Activated naive CD4-positive, alpha-beta T cell treated with anti-CD3 and anti-CD28 coated beads, Interleukin-2, amount 50 U/mL, for 16 hours (primary cell): ENCODE measurements around the gene TRIM33.
"Not testable (repeated sequence)": the region's sequence is repeated elsewhere in the genome, so short reads cannot be mapped to it uniquely, and the experiment has no call there.

Experiments
- DNase-seq: peaks from one replicate; pipeline ENCODE4 v3.0.0-alpha.2; 2020

Gene TRIM33

GRCh38 chr1:114462341-114462740, 48.7 kb downstream of the TRIM33 start:
- DNase-seq, result no peak

GRCh38 chr1:114458237-114458777, 52.7 kb downstream of the TRIM33 start:
- DNase-seq, result no peak

DNA sequence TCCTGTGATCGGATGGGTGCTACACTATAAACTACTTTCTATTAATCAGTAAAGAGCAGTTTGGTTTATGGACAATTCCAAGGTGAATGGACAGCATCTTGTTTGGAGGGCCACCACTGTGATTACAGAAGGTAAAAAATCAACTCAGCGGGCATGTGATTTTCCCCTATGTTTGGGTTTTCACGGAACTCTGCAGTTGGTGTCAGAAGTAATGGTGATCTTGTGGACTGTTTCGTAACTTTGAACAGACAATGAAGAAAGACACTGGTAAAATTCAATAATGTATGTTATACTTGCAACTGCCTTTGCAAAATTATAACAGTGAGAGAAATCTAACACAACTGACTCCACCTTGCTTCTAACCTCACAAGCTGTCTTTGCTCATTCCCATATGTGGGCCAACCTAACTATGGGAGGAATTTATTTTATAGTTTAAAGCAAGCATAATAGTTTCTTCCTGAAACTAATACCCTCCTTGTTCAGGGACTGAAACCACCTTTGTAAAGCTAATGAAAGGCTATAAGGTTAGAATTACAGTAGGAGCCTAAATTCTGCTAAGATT, 53.2 kb downstream of the TRIM33 start:
- no peak for DNase-seq

DNA sequence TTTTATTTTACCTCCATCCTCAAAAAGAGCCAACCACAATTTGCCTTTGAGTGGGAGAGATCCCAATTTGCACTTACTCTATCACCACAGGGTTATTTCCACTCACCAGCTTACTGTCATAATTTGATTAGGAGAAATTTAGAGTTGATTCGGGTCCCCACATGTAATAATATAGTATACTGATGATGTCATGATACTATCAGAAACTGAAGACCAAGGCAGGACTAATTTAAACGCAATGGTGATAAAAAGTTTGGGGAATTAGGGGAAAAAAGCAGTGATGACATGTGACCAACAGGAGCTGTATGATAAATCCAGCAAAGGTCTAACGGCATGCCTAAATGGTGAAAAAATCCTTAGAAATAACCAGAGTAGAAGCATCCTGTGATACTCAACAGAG, 54.4 kb downstream of the TRIM33 start:
- DNase-seq, result no peak

GRCh38 chr1:114455102-114455785, 55.8 kb downstream of the TRIM33 start:
- DNase-seq, result no peak

DNA sequence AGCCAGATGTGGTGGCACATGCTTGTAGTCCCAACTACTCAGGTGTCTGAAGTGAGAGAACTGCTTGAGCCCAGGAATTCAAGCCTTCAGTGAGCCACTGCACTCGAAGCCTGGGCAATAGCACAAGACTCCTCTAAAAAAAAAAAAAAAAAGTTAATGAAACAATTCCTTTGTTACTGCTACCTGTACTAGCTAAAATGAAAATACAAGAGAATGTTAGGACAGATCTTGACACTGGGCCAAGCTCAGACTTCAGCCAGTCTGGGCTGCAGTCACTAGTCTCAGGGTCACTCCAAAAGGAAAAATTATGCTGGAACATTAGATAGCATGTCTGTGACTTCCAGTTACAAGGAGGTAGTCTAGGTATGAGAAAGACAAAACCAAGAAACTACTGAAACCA, 56.5 kb downstream of the TRIM33 start:
- DNase-seq, result no peak

GRCh38 chr1:114453361-114453784, 57.6 kb downstream of the TRIM33 start:
- DNase-seq, result no peak

- no peak for DNase-seq
Measured at GRCh38 chr1:114448370-114449036, 62.5 kb downstream of the TRIM33 start.

GRCh38 chr1:114446198-114446597, 64.8 kb downstream of the TRIM33 start:
- DNase-seq, result no peak

- not testable (repeated sequence) for DNase-seq
Measured at GRCh38 chr1:114443226-114443625, 67.8 kb downstream of the TRIM33 start.

- DNase-seq, result no peak
Measured at GRCh38 chr1:114441332-114441731, 69.7 kb downstream of the TRIM33 start.

DNA sequence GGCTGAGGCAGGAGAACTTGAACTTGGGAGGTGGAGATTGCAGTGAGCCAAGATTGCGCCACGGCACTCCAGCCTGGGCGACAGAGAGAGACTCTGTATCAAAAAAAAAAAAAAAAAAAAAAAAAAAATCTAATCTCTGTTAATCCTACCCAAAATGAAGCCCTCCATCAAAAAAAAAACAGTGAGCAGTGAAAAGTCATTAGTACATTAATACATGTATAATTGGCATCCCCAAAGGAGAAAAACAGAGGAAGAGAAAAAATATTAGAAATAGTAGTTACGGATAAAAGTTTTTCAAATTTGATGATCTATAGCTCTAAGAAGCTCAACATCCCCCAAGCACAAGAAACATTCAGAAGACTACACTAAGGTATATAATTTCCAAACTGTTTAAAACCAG, 71.6 kb downstream of the TRIM33 start:
- no peak for DNase-seq

GRCh38 chr1:114437812-114438211, 73.2 kb downstream of the TRIM33 start:
- no peak for DNase-seq

DNA sequence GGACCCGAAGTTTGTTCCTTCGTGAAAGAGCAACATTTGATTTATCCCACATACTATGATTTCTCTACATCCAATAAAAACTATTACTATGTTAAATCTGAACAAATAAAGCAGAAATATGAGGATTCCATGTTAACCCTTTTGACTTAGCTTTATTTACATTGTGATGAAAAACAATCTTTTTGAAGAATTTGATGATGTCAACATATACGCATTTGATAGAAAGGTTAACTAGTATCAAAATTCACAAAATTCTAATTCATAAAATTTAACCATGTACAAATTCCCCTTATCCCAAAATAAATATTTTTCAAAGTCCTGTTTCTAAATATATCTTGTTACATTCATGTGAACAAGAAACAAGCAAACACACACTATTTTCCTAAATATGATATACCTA, 74.2 kb downstream of the TRIM33 start:
- DNase-seq, result no peak

DNA sequence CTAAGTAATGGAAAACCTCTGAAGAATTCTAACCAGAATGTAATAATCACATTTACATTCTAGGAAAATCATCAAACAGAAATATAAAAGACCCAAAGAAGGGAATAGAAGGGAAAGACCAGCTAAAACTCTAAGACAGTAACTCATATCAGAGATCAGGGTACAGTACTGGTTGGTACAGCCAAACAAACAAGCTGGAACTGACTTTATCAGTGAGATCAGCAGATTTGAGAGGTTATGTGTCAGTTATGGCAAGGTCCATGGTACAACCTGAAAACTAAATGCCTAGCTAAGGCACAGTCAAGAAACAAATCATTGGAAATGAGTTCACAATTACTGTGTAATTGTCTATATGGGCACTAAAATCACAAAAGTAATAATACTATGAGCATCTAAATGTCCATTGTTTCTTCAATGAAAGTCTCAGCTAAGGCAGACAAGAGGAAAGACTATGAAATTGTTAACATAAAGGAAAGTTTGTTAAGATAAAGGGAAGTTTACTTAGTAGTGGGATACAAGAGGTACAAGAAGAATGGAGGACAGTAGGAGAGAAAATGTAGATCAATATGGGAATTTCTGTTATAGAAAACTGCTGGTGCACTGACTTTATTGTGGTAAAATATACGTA, 75.8 kb downstream of the TRIM33 start:
- DNase-seq, result no peak

GRCh38 chr1:114431026-114431425, 80.0 kb downstream of the TRIM33 start:
- no peak for DNase-seq

DNA sequence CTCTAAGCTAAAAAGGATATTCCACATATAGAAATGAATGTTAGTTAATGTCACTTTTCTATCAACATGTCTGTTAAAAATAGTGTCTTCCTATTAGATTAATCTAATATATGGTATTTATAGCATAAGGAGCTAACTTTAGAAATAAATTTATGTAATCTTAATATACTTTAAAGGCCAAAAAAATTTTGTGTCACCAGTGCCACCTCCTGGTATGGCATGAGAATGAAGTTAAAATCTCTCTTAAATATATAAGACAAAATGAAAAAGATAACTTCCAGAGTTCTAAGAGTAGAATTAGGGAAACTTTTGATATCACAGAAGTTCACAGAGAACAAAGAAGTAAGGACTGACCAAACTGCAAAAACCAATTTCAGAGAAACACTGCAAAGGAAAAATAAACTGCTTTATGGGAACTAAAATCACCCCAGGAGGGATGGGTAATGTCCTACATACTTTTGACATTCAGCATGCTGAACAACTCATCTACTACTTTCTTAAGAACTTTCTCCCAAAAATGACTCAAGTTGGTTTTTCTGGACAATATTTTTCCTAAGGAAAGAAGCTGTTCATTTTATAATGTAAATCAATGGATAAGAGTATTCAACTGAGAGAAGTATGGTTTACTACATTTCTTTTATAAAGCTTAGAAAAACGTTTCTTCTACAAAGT, 82.8 kb downstream of the TRIM33 start:
- no peak for DNase-seq

- no peak for DNase-seq
Measured at GRCh38 chr1:114427612-114428011, 83.4 kb downstream of the TRIM33 start.

DNA sequence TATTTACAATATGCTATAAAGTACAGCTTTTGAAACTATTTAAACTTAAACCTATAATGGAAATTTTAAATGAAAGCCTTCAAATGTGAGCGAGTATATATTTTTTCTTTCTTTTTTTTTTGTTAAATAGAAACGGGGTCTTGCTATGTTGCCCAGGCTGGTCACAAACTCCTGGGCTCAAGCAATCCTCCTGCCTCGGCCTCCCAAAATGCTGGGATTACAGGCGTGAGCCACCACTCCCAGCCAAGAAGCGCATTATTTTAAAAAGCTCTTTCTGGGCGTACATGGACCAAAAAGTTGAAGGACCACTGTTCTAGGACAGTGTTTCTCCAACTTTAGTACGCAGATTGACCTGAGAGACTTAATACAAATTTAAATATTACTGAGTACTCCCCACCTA, 87.5 kb downstream of the TRIM33 start:
- no peak for DNase-seq

GRCh38 chr1:114418948-114419347, 92.1 kb downstream of the TRIM33 start:
- not testable (repeated sequence) for DNase-seq

DNA sequence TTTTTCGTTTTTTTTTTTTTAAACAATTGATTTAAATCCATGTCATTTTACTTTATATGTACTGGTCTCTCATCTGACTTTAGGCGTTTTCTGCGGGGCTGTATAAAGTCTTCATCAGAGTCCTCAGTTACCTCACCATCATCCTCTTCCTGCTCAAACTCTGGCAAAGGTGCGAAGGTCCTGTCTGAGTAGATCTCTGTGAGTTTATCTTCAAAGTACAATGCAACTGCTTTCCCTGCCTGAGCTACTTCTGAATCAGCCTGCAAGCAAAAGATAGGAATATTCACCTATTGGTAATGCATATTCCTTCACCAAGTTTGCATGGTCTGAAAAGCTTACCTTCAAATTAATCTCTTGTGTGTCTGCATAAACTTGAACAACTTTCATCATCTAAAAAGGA, 113.4 kb downstream of the TRIM33 start:
- DNase-seq, result no peak

DNA sequence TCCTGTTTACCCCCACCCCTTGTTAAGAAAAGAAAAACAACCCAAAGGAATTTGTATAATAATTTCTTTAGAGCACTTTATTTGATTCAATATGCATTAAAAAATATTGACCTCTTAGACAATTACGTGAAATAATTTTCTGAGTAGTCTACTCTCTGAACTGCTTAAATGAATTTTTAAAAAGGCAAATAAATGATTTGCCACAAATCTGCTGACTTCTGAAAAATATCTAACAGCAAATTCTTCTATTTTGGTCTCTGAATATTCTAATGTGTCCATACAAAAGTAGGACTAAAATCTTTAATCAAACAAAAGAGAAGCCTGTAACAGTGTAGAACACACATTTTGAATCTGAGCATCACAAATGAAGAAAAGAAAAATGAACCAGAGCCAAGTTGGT, 115.1 kb downstream of the TRIM33 start:
- DNase-seq, result no peak

DNA sequence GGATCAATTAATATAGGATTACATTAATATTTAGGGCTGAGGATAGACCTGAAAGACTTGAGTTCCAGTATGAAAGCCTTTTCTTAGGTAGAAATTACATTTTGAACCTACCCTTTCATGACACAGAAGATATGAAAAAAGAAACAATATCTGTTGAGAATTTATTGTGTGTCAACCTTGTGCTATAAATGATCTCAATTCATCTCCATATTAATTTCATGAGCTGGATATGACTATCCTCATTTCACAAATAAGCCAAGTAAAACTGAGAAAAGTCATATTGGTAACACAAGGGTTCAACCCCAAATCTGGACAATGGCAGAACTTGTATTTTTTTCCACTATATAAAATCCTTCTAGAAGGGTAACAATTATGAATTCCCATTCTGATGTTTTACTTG, 120.0 kb downstream of the TRIM33 start:
- no peak for DNase-seq
